SH-SY5Y (cell line): ENCODE measurements around the gene GNLY.
A peak's percentile ranks its signal among the peaks of the same experiment; 100 is the strongest.

ENCODE experiments used
- GATA2 ChIP-seq: IDR thresholded peaks from 2 replicates; pipeline ENCODE4 v1.6.1; 2011; ENCODE audit warnings: mild to moderate bottlenecking, low read depth, low read length
- GATA3 ChIP-seq: IDR thresholded peaks from 2 replicates; pipeline ENCODE4 v1.6.1; 2011; ENCODE audit warnings: low read depth, mild to moderate bottlenecking, low read length, moderate library complexity

Gene GNLY

DNA sequence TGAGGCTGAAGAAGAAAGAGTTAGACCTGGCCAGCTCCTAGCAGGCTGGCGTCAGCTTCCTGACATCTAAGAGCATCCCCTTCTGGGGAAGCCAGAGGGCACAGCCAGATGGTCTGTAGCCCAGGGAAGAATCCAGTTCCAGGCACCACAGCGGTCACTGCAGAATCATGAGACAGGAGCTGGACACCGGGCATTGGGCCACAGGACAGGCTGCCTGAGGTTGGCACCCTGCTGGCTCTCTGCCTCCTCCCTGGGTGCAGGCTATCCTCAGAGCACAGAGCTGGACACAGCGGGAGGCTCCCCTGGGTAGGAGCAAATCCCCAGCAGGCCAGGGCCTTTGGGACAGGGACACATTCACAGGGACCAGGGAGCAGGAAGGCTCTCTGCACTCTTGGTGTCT, 39.9 kb downstream of the GNLY start:
- no peak for TF ChIP-seq GATA3
- no peak for TF ChIP-seq GATA2

DNA sequence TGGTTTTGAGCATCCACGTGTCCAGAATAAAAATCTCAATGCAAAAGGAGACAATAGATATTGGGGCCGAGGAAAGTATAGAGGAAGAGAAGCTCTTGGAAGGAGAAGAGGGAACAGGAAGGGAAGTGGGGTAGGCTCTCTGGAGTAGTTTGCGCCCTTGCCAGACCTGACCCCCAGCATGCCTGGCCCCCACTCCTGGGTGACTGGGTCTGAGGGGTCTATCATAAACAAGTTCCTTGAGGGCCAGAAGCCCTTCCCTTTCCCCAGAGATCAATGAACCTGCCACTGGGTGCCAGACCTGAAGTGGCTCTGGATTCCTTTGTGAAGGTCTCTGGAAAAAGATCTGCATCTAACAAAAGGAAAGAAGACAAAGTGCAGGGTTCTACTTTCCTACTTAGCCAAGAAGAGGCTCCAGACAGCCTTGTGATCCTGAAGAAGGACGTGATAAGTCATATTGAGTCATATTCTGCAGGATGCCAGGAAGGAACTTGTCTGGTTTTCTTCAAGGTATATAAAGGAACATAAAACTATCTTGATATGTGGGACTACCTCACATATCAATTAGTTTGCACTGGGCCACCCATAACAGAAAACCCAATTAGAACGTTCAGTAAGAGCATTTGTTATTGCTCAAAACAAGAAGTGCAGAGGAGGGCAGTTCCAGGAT, 40.9 kb downstream of the GNLY start:
- TF ChIP-seq GATA2 (no peak), GATA3 (no peak)

DNA sequence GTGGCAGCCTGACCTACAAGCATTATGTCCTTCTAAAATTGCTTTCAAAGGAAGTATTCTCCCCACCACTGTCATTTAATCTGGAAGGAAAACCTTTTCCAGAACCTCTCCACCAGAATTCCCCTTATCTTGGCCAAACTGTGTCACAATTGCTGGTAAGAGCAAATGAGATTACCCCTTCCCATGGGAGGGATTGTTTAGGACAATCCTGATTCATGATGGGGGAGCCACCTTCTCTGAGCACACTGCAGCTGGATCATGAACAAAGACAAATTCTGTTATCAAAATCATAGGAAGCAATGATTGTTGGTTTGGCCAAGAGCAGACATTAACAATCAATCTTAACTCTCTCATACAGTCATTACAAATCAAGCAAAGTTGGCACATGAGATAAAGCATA, 41.5 kb downstream of the GNLY start:
- TF ChIP-seq GATA3 (no peak), GATA2 (no peak)

DNA sequence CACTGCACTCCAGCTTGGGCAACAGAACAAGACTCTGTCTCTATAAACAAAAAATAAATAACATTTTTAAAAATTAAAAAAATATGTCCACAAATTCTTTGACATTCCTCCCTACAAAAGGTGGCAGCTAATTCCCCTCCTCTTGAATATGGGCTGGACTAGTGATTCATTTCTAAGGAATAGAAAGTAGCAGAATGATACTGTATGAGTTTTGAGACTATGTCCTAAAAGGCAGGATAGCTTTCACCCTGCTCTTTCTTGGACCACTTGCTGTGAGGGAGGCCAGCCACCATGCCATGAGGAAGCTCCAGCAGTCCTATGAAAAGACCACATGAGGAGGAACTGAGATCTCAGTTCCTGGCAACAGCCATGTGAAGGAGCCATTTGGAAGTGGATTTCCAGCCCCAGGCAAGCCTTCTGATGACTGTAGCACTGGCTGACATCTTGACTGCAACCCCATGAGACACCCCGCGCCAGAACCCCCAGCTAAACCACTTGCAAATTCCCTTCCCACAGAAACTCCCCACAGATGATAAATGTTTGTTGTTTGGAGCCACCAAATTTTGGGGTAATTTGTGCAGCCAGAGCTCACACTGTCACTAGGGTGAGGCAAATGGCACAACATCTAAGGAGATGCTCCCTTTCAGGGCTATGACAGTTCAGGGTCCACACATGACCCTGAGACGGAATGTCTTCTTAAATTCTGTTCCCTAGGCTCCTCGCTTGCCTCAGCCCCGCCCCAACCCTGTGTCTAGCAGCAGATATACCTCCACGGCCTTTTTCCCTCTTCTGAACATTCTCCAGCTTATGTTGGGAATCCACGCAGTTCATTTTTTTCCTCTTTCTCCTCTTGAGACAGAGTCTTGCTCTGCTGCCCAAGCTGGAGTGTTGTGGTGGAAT, 42.5 kb downstream of the GNLY start:
- TF ChIP-seq GATA2 (no peak), GATA3 (no peak)

DNA sequence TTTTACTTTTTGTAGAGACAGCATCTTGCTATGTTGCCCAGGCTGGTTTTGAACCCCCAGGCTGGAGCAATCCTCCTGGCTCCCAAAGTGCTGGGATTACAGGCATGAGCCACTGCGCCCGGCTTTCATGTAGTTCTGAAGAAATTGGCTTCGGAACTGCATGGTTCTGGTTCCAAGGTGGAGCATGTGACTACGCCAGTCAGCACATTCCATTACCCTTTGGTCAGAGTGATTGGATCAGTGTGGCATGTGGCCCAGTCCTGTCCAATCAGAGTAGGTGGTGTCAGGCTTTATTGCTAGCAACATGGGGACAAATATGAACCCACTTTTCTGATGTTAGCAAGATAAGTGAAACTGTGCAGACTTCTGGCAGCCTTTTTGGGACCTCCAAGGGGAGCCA, 43.3 kb downstream of the GNLY start:
- no peak for TF ChIP-seq GATA2
- no peak for TF ChIP-seq GATA3

DNA sequence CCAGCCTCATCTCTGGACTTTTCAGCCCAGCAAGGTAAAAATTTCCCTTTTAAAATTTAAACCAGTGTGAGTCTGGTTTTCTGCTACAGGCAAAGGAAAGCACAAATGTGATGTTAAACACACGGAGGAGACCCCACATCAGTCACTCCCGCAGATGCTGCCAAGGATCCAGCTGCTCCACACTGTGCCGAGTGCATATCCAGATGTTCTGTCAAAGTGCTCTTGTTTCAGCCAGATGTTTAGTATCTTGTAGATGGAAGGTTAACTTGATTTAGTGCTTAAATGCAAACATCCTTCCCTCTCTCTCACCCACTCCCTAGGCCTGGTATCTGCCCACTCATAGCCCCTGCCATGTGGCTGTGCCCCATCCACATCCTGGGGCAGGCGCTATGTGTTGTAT, 43.8 kb downstream of the GNLY start:
- TF ChIP-seq GATA2 (no peak), GATA3 (no peak)

DNA sequence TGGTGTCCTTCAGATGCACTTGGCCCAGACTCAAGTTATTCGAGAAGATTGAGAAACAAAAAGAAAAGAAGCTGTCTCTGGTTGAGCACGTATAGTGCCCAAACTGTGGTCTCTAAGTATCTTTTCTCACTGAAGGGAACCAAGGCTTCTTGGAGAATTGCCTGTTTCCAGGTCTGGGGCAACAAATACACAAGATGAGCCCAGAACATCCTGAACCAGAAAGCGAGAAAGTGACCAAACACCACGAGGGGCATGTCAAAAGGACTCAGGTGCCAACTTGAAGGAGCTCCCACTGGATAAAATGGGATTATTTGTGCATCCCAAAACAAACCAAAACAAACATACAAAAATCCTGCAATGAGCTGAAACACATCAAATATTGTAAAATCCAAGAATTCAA, 46.0 kb downstream of the GNLY start:
- TF ChIP-seq GATA3 = no peak
- TF ChIP-seq GATA2 = no peak

DNA sequence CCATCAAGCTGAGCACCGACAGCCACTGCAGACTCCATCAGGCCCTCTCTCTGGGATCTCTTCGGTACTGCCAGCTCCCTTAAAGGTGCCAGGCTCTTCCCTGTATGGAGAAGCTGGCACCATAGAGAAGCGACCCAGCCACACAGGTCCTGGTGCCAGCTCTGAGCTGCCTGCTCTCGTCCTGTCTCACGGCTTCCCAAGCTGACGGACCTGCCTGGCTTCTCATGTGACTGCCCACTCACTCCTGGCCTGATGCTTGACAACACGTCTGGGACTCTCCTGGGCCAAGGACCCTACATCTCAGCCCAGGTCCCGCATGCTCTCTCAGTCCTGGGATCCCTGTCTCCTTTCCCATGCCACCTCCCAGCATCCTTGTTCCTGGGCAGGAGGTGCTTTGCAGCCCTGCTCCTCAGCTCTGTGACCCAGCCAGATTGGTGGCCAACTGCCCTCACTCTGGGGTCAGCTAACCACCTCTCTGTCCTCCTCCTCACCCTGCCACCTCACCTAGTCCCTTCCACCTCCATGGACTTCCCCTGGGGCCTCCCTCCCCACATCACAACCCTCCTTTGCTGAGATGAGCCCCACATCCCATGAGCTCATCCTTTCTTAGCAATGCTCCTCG, 47.2 kb downstream of the GNLY start:
- TF ChIP-seq GATA2 (no peak), GATA3 (no peak)

DNA sequence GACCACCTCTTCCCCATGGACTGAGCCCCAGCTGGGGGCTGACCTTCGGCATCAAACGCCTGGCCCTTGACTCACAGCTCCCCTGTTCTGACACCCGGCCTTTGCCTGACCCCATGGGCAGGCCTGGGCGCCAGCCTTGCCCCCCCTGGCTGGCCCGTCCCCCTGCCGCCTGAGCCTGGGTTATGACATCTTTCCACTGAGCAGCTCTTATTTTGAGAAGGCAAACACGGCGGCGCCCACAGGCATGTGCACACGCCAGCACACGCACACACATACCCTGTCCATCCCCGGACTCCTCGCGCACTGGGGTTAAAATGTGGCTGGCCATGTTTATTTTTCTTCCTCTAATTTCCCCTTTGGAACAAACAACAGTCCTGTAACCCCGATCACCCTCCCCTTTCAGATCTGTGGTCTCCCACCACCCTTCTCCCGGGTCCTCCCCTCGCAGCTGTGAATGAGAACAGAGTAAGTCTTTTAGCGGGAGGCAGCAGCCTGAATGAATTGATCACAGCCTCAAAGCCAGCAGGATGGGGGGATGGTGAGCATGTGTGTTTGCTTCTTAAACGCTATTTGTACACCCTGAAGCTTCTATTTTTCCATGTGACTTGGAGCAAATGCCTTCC, 47.8 kb downstream of the GNLY start:
- TF ChIP-seq GATA3 (no peak), GATA2 (no peak)

DNA sequence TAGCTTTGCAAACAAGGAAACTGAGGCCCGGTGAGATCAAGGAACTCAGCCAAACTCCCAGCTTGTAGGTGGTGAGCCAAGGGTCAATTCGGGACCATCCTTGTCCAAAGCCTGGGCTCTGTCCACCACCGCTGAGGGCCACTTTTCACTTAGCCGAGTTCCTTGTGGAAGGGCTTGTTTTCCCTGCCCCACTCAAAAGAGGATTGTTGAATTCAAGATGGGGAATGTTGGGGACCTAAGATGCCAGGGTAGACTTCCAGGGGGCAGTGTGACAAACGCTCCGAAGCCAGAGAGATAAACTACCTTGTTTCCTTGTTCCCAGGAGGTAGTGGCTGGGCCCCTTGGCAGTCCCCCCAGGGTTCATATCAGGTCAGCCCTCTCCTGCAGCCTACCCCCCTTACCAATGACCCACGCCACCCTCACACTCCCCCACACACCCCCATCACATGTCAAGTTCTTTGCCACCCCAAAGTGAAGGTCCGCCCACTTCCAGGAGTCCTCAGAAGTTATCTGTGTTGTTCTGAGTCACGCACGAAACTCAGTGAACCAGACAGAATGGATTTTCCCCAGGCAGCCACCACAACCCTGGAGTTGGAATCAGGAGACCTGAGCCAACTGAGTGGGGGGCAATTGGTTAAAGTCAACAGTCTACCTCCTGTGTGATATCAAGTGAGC, 49.3 kb downstream of the GNLY start:
- TF ChIP-seq GATA2 (no peak), GATA3 (no peak)

DNA sequence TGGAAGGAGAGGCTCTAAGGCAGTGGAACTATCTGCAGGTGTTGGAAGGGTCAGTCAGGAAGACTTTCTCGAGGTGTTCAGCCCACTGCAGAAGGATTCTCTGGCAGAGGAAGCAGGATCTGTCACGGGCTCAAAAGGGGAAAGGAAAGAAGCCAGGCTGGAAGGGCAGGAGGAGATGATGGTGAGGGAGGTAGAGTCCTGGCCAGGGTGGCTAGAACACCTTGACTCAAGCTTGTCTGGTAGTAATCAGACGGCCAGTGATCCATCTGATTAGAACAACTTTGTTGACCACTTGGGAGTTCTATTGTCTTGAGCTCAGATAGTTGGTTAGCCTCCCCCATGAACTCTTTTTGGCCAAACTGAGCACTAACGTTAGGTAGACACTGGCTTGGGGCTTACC, 49.9 kb downstream of the GNLY start:
- TF ChIP-seq GATA3 = no peak
- no peak for TF ChIP-seq GATA2

DNA sequence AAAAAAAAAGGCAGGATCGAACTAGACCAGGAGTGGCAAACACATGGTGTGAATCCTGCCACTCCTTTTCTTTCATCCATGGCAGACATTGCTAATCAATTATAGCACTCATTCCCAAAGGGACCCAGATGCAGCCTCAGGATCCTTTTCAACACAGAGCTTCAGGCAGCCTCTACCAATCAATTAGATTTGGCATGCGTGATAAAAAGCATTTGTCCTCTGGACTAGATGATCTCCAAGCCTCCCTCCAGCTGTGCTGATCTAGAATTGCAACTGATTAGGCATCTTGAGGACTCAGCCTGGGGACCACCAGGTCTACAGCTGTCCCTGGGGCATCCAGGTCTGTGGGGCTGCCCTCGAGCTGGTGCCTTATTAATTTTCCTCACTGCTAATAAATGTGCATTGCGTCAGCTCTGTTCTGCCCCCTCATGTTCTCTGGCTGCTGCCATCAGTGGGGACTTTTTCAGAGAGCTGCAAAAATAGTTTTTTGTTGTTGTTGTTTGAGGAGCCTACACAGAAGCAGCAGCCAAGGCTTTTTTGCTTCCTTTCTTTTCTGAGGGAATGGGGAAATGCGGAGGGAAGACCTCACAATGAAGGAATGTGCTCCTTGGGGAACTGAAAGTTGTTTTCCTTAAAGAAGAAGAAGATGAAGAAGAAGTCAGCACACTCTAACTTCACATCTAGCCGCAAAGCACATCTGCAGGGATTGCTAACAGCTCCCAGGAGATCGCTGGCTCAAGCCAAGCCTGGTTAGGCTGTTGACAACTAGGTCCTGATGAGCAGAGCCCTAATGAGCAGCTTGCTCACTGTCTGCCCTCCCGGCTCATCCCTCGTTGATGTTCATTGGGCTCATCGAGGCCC, 50.8 kb downstream of the GNLY start:
- TF ChIP-seq GATA2 (peak; percentile 33; the same call in 1 of the 2 replicates), GATA3 (no peak)

DNA sequence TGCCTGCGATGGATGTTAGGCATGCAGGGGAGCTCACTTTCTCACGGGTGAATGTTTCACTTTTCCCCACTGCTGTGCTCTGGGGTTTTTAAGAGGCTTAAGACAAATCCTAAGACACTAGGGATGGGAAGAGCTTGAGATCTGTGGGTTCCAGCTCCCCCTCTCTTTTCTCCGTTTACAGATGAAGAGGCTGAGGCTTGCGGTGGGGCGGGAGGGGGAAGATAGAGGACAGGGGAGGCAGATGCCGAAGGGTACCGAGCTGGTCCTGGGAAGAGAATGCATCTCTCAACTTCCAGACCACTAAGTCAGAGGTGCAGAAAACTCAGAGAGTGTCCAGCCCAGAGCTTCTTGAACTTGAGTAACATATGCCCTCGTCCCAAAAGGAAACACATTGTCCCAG, 51.5 kb downstream of the GNLY start:
- TF ChIP-seq GATA3 (no peak), GATA2 (no peak)
